Measurements from ENCODE around the gene BID. TPM values are rescaled to one million over a fixed set of nuclear protein-coding genes. Genes with fewer than 3 reads are reported as not detected.

Gene BID
- total RNA-seq, 1 donor from 2014 or later = 41.5 TPM

DNA sequence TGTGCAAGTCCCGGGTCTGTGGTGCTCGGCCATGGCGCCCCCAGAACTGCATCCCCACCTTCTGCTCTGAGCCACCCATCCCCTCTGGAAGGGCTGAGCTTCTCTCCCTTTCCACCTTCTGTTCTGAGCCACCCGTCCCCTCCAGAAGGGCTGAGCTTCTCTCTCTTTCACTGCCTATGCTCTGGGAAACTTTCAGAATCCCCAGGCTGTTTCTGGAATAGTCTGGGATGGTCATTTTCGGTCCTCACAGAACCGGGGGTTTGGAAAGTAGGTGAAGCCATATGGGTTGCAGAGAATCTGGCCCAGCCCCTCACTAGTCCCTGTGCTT, 3.4 kb upstream of the BID start:
- DNase-seq (ENCODE audit: low read depth) = no peak
- no peaks in the 10 kb centered on the region for H3K36me3 ChIP-seq (ENCODE audit: control insufficient read depth, insufficient read depth, low read length)
- no peak overlapping the region for H3K4me3 ChIP-seq (ENCODE audit: low read depth, low read length)
- TF ChIP-seq, protein P1, sequence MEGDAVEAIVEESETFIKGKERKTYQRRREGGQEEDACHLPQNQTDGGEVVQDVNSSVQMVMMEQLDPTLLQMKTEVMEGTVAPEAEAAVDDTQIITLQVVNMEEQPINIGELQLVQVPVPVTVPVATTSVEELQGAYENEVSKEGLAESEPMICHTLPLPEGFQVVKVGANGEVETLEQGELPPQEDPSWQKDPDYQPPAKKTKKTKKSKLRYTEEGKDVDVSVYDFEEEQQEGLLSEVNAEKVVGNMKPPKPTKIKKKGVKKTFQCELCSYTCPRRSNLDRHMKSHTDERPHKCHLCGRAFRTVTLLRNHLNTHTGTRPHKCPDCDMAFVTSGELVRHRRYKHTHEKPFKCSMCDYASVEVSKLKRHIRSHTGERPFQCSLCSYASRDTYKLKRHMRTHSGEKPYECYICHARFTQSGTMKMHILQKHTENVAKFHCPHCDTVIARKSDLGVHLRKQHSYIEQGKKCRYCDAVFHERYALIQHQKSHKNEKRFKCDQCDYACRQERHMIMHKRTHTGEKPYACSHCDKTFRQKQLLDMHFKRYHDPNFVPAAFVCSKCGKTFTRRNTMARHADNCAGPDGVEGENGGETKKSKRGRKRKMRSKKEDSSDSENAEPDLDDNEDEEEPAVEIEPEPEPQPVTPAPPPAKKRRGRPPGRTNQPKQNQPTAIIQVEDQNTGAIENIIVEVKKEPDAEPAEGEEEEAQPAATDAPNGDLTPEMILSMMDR (IDR thresholded peaks at IDR 0.05; ENCODE audit: insufficient read depth, low read length, poor library complexity, severe bottlenecking) = no peak
- no peaks in the 10 kb centered on the region for H3K27me3 ChIP-seq (ENCODE audit: control insufficient read depth, insufficient read depth, low read length)

DNA sequence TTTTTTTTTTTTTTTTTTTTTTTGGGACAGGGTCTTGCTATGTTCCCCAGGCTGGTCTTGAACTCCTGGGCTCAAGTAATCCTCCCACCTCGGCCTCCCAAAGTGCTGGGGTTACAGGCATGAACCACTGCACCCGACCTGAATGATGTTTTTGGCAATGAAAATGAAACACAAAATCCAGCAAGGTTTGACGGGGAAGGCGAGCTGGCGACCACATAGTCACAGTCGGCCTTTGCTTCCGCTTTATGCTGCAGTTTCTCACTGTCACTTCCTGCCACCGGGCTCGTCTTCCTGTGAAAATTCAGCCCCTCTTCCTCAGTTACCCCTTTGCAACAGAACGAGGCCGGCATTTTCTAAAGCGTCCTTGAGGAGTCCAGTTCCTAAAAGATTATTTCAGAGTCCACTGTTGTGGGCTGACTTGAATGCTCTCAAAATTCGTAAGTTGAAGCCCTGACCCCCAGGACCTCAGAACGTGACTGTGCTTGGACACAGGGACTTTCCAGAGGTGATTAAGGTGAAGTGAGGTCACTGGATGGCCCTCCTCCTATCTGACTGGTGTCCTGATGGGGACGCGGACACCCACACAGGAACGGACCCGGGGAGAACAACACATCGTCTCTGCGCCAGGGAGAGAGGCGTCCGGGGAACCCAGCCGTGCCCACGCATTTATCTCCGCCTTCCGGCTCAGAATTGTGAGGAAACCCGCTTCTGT, 2.9 kb upstream of the BID start:
- Histone ChIP-seq H3K36me3 (ENCODE audit: control insufficient read depth, insufficient read depth, low read length) (no peaks in the 10 kb centered on the region), H3K27me3 (ENCODE audit: control insufficient read depth, insufficient read depth, low read length) (no peaks in the 10 kb centered on the region), H3K4me3 (ENCODE audit: low read depth, low read length) (no peak overlapping the region)
- no peak for DNase-seq (ENCODE audit: low read depth)
- TF ChIP-seq, protein P1 (IDR thresholded peaks at IDR 0.05; ENCODE audit: insufficient read depth, low read length, poor library complexity, severe bottlenecking) = no peak

DNA sequence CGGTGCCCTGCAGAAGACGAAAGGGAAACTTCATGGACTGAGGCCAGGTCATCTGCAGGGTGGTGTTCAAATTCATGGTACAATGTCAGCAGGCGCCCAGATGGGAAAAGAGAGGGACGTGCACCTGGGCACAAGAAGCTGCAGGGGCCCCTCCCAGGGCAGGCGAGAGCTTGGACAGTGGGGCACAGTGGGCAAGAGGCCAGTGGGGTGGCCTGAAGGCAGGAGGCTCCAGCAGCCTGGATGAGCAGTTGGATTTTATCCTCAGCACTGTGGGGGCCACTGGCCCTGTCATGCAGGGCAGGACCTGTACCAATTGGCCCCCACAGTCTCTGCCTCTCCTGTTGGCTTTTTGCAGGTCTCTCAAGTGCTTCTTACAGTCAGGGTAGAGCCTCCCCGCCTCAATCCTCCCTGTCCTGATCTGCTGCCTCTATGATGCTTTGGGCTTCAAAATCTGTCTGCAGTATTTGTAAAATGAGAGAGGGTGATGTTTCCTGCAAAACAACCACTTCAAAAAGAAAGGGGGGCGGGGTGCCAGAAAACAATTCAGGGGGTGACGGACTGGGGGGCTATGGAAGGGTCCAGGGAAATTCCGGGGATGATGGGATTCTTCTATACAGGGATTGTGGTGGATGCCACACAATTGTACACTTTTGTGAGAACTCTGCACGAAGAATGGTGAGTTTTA, 1.7 kb upstream of the BID start:
- DNase-seq (ENCODE audit: low read depth) = no peak
- TF ChIP-seq, protein P1 (IDR thresholded peaks at IDR 0.05; ENCODE audit: insufficient read depth, low read length, poor library complexity, severe bottlenecking) = no peak
- H3K27me3 ChIP-seq (ENCODE audit: control insufficient read depth, insufficient read depth, low read length) = no peaks in the 10 kb centered on the region
- no peak overlapping the region for H3K4me3 ChIP-seq (ENCODE audit: low read depth, low read length)
- no peaks in the 10 kb centered on the region for H3K36me3 ChIP-seq (ENCODE audit: control insufficient read depth, insufficient read depth, low read length)

DNA sequence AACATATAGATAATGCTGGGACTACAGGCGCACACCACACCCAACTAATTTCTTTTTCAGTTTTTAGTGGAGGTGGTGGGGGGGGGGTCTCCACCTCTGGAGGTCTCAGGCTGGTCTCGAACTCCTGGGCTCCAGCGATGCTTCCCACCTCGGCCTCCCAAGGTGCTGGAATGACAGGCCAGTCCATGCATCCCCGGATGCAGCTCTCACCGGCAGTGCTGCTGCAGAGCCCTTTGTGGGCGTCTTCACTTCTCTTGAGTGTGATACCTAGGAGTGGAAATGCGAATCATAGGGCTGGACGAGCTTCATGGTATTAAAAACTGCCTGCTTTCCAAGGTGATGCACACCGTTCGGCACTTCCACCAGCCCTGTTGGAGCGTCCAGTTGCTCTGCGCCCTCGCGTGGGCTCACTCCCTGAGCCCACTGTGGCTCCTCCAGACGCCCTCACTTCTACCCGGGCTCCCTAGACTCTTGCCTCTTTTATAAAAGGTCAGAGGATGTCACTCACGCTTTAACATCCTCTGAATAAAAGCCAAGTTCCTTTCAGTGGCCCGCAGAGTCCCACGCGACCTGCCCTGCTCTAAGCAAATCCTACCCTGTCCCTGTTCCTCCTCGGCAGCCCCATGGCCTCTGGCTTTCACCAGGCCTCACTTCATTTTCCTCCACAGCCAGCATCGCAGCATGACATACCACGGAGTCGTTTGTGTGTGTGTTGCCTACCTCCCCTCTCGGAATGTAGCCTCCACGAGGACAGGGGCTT, 837 bp upstream of the BID start:
- TF ChIP-seq, protein P1 (IDR thresholded peaks at IDR 0.05; ENCODE audit: insufficient read depth, low read length, poor library complexity, severe bottlenecking) = no peak
- no peaks in the 10 kb centered on the region for H3K36me3 ChIP-seq (ENCODE audit: control insufficient read depth, insufficient read depth, low read length)
- H3K27me3 ChIP-seq (ENCODE audit: control insufficient read depth, insufficient read depth, low read length) = no peaks in the 10 kb centered on the region
- no peak overlapping the region for H3K4me3 ChIP-seq (ENCODE audit: low read depth, low read length)
- no peak for DNase-seq (ENCODE audit: low read depth)

DNA sequence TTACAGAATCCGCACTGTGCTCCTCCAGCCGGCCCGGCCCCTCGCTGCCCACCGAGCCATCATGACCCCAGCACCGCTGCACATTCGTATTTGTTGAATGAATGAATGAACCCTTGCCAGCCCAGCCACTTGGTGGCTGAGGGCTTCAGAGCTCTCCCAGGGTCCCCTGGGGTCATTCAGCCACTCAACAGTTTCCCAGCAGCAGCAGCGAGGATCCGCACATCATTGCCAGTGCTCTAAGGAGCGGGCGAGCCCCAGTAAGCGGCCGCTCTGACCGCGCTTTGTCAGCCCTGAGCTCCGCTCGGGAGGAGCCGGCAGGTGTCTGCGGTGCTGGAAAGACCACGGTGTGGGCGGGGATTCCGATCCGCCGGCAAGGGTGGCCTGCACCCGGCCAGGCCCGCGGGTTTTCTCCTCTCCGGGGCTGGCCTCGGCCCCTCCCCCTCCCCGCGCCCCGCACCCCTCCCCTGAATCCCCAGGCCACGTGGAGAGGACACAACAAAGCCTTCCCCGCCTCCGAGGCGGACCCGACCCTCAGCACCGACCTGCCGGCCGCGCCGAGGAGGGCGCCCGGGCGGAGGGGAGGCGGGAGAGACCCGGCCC, 563 bp downstream of the BID start:
- Histone ChIP-seq H3K27me3 (ENCODE audit: control insufficient read depth, insufficient read depth, low read length) (no peaks in the 10 kb centered on the region), H3K4me3 (ENCODE audit: low read depth, low read length) (peak overlapping the region; percentile 38), H3K36me3 (ENCODE audit: control insufficient read depth, insufficient read depth, low read length) (no peaks in the 10 kb centered on the region)
- TF ChIP-seq, protein P1 (IDR thresholded peaks at IDR 0.05; ENCODE audit: insufficient read depth, low read length, poor library complexity, severe bottlenecking) = no peak
- DNase-seq (ENCODE audit: low read depth) = no peak

All from kidney epithelial cell (primary cell).